Endodermal cell (in vitro differentiated cells): ENCODE measurements around the gene YWHAE. TPM values are rescaled to one million over a fixed set of nuclear protein-coding genes. Genes with fewer than 3 reads are reported as not detected.
A peak's percentile ranks its signal among the peaks of the same experiment; 100 is the strongest.

Experiments
- DNase-seq: peaks from one replicate; pipeline ENCODE4 v3.0.0-alpha.2; 2017
- H3K27ac ChIP-seq: 2 replicates; pipeline ENCODE4 v1.5.1; 2013; ENCODE audit warnings: mild to moderate bottlenecking, low read depth, low read length, moderate library complexity
- H3K27me3 ChIP-seq: 2 replicates; pipeline ENCODE4 v1.6.1; 2013; ENCODE audit warnings: mild to moderate bottlenecking, low read length, moderate library complexity; ENCODE audit not compliant: insufficient read depth, control insufficient read depth, poor library complexity, severe bottlenecking
- H3K36me3 ChIP-seq: 2 replicates; pipeline ENCODE4 v1.7.0; 2013; ENCODE audit warnings: mild to moderate bottlenecking, low read length, moderate library complexity; ENCODE audit not compliant: control insufficient read depth, insufficient read depth
- H3K4me1 ChIP-seq: one replicate; pipeline ENCODE4 v1.7.0; 2013; ENCODE audit warnings: low read length; ENCODE audit not compliant: control insufficient read depth, insufficient read depth
- H3K4me3 ChIP-seq: 2 replicates; pipeline ENCODE4 v1.5.1; 2013; ENCODE audit warnings: mild to moderate bottlenecking, low read length, moderate library complexity
- H3K9ac ChIP-seq: 2 replicates; pipeline ENCODE4 v1.6.1; 2013; ENCODE audit warnings: mild to moderate bottlenecking, low read length, moderate library complexity; ENCODE audit not compliant: poor library complexity, severe bottlenecking; ENCODE audit errors: extremely low read depth
- H3K9me3 ChIP-seq: 2 replicates; pipeline ENCODE4 v1.6.1; 2013; ENCODE audit warnings: mild to moderate bottlenecking, low read length, moderate library complexity; ENCODE audit not compliant: control insufficient read depth
- H3K27ac Mint-ChIP-seq: 2 replicates; pipeline ENCODE4 v1.8.0; 2020; ENCODE audit warnings: mixed read lengths
- H3K27me3 Mint-ChIP-seq: 2 replicates; pipeline ENCODE4 v1.8.0; 2021; ENCODE audit warnings: mild to moderate bottlenecking, mixed read lengths; ENCODE audit not compliant: insufficient read depth
- H3K36me3 Mint-ChIP-seq: 2 replicates; pipeline ENCODE4 v1.8.0; 2020; ENCODE audit warnings: low read depth, mixed read lengths
- H3K4me1 Mint-ChIP-seq: 2 replicates; pipeline ENCODE4 v1.8.0; 2020; ENCODE audit warnings: mixed read lengths
- H3K4me3 Mint-ChIP-seq: 2 replicates; pipeline ENCODE4 v1.8.0; 2020; ENCODE audit warnings: mild to moderate bottlenecking, moderate library complexity, mixed read lengths
- H3K9me3 Mint-ChIP-seq: 2 replicates; pipeline ENCODE4 v1.8.0; 2020; ENCODE audit warnings: mild to moderate bottlenecking, mixed read lengths
- CTCF ChIP-seq: fragments of 200-600 bp; sonication (generic); conservative IDR thresholded peaks from 2 replicates; pipeline ENCODE4 v1.5.0; 2021; ENCODE audit warnings: antibody characterized with exemption, mild to moderate bottlenecking
- WGBS, 2 experiments: methylation state at CpG; one replicate each; pipeline versions ENCODE4 v1.1.5 to v1.1.7; 2013; ENCODE audit warnings: missing lambda C conversion rate in 2 of 2, mixed read lengths in 1 of 2; ENCODE audit not compliant: insufficient coverage in 1 of 2, insufficient read length in 1 of 2; 5-methylcytosine and 5-hydroxymethylcytosine counted together
- total RNA-seq, 2 donors: library from RNA; stranded (reverse); fragmentation: NEBNext Ultra II Directional in 1 of 2; extraction: Animal tissue kit (Norgen Biotek cat#: 25700) in 1 of 2; gene quantifications; 2 replicates in 1 of 2; 3 replicates in 1 of 2; pipeline ENCODE4 v1.2.1, GENCODE V29; 2021

The YWHAE gene
- total RNA-seq, 2 donors from 2014 or later = 1,225 to 1,349 TPM

DNA sequence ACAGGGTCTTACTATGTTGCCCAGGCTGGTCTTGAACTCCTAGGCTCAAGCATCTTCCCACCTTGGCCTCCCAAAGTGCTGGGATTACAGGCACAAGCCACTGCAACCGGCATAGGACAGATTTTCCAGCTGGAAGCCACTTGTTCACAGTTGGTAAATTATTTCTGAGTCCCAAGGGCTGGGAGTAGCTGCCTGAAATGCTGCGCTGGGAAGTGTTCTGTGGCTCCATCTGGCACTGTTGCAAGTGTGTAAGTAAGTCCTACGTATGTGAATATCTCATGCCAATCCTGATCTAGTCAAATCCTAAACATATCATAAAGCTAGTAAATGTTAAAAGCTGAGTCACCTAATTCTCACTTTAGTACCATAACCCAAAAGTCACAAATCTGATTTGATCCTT is 48.1 kb downstream of the YWHAE start:
- Histone ChIP-seq H3K4me1 (no peaks in the 10 kb centered on the region), H3K9ac (no peak overlapping the region), H3K4me3 (no peak overlapping the region), H3K36me3 (peaks cover 87% of the 10 kb centered on the region), H3K27ac (no peak overlapping the region), H3K9me3 (no peaks in the 10 kb centered on the region), H3K27me3 (no peaks in the 10 kb centered on the region)
- TF ChIP-seq CTCF = no peak
- peaks cover 2% of the 10 kb centered on the region for H3K9me3 Mint-ChIP-seq
- H3K27ac Mint-ChIP-seq = peak overlapping the region; percentile 32
- H3K36me3 Mint-ChIP-seq = peaks cover 82% of the 10 kb centered on the region
- WGBS, 2 experiments = 96 to 100% methylated on average over 3 of the region's 3 CpGs
- H3K4me1 Mint-ChIP-seq = no peaks in the 10 kb centered on the region
- DNase-seq = no peak
- H3K4me3 Mint-ChIP-seq = no peak overlapping the region
- no peaks in the 10 kb centered on the region for H3K27me3 Mint-ChIP-seq

- no peak overlapping the region for H3K27ac ChIP-seq
- no peak overlapping the region for H3K4me3 ChIP-seq
- H3K36me3 ChIP-seq = peaks cover 84% of the 10 kb centered on the region
- Mint-ChIP-seq H3K27ac (peak overlapping the region; percentile 58), H3K27me3 (no peaks in the 10 kb centered on the region), H3K4me3 (no peak overlapping the region), H3K4me1 (no peaks in the 10 kb centered on the region), H3K36me3 (peaks cover 80% of the 10 kb centered on the region), H3K9me3 (peaks cover 2% of the 10 kb centered on the region)
- no peak for DNase-seq
- no peak overlapping the region for H3K9ac ChIP-seq
- no peaks in the 10 kb centered on the region for H3K27me3 ChIP-seq
- WGBS, 2 experiments = 94 to 98% methylated on average over 5 of the region's 5 CpGs
- H3K9me3 ChIP-seq = no peaks in the 10 kb centered on the region
- H3K4me1 ChIP-seq = no peaks in the 10 kb centered on the region
- no peak for TF ChIP-seq CTCF
Measured at GRCh38 chr17:1351275-1351674, 48.7 kb downstream of the YWHAE start.

- TF ChIP-seq CTCF = no peak
- no peak overlapping the region for H3K27ac ChIP-seq
- peaks cover 86% of the 10 kb centered on the region for H3K36me3 ChIP-seq
- no peaks in the 10 kb centered on the region for H3K27me3 Mint-ChIP-seq
- H3K4me1 Mint-ChIP-seq = no peaks in the 10 kb centered on the region
- H3K9me3 Mint-ChIP-seq = peaks cover 2% of the 10 kb centered on the region
- H3K4me1 ChIP-seq = no peaks in the 10 kb centered on the region
- no peak overlapping the region for H3K9ac ChIP-seq
- no peak overlapping the region for H3K4me3 ChIP-seq
- peaks cover 85% of the 10 kb centered on the region for H3K36me3 Mint-ChIP-seq
- WGBS, 2 experiments = 94 to 100% methylated on average over 2 to 11 of the region's 11 CpGs
- H3K27ac Mint-ChIP-seq = peak overlapping the region; percentile 38
- H3K4me3 Mint-ChIP-seq = no peak overlapping the region
- peaks cover 12% of the 10 kb centered on the region for H3K9me3 ChIP-seq
- H3K27me3 ChIP-seq = no peaks in the 10 kb centered on the region
- DNase-seq = no peak
Measured at GRCh38 chr17:1347589-1348323, 52.3 kb downstream of the YWHAE start.
